GM12801 (cell line): ENCODE data around the gene ADGRG3.

Source experiments
- CTCF ChIP-seq: IDR thresholded peaks from one replicate; pipeline ENCODE4 v1.5.1; 2011; ENCODE audit warnings: control low read depth; ENCODE audit not compliant: insufficient read length; ENCODE audit errors: extremely low read depth

Gene ADGRG3

GRCh38 chr16:57704011-57704904 lies 36.2 kb downstream of the ADGRG3 start:
- TF ChIP-seq CTCF: no peak

GRCh38 chr16:57704905-57705852 lies 37.1 kb downstream of the ADGRG3 start:
- TF ChIP-seq CTCF: no peak

DNA sequence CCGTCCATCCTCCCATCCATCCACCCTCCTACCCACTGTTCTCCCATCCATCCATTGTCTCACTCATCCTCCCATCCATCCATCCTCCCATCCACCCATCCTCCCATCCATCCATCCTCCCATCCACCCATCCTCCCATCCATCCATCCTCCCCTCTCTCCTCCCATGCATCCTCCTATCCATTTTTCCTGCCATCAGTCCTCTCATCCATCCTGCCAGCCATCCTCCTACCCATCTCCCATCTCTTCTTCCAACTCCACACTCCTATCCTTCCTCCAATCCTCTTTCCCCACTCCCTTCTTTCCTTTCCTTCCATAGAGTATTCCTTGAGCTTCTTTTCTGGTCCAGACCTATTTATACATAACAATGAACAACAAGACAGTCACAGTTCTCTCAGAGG lies 38.6 kb downstream of the ADGRG3 start:
- TF ChIP-seq CTCF: no peak

GRCh38 chr16:57707331-57707730 lies 39.2 kb downstream of the ADGRG3 start:
- TF ChIP-seq CTCF: no peak

GRCh38 chr16:57708168-57708567 lies 40.1 kb downstream of the ADGRG3 start:
- no peak for TF ChIP-seq CTCF

GRCh38 chr16:57709663-57710062 lies 41.6 kb downstream of the ADGRG3 start:
- TF ChIP-seq CTCF: no peak

- TF ChIP-seq CTCF: no peak
Observed at GRCh38 chr16:57711346-57711745, 43.2 kb downstream of the ADGRG3 start.
